Common myeloid progenitor, CD34-positive (primary cell): Measurements from ENCODE around the gene ERCC3.
"Not testable (repeated sequence)": the region's sequence is repeated elsewhere in the genome, so short reads cannot be mapped to it uniquely, and the experiment has no call there.

Experiments used
- CTCF ChIA-PET: fragments of 350-600 bp; sonication (Branson Sonifier 250); formaldehyde crosslinking; loops from one replicate; lab custom pipeline; 2021; ENCODE audit warnings: antibody characterized with exemption; lab: Charles Lee
- POLR2A ChIA-PET: fragments of 350-600 bp; sonication (Branson Sonifier 250); formaldehyde crosslinking; loops from one replicate; lab custom pipeline; 2021; ENCODE audit warnings: antibody characterized with exemption; lab: Charles Lee
- DNase-seq, 3 donors: peaks; one replicate each; pipeline versions ENCODE4 v3.0.0 to v3.0.0-alpha.2; 2013
- H3K27ac ChIP-seq, 2 experiments: 1 replicate in 1 of 2; 2 replicates in 1 of 2; pipeline ENCODE4 v1.7.0; 2013; ENCODE audit warnings: inconsistent platforms in 2 of 2, low read length in 2 of 2, mild to moderate bottlenecking in 2 of 2, low read depth in 1 of 2, moderate library complexity in 1 of 2; ENCODE audit not compliant: severe bottlenecking in 2 of 2, insufficient read depth in 1 of 2, poor library complexity in 1 of 2
- H3K27me3 ChIP-seq, 5 experiments: replicated peaks in 2 of 5; 1 replicate in 3 of 5; 2 replicates in 2 of 5; pipeline versions ENCODE4 v1.6.1 to v1.7.0; 2013; ENCODE audit warnings: low read length in 4 of 5, mild to moderate bottlenecking in 2 of 5, moderate library complexity in 2 of 5, inconsistent platforms in 1 of 5; ENCODE audit not compliant: insufficient read depth in 5 of 5, control insufficient read depth in 4 of 5
- H3K36me3 ChIP-seq, 4 experiments: 1 replicate in 2 of 4; 2 replicates in 2 of 4; pipeline versions ENCODE4 v1.6.1 to v1.7.0; 2013; ENCODE audit warnings: low read length in 3 of 4, control low read depth in 1 of 4, mild to moderate bottlenecking in 1 of 4; ENCODE audit not compliant: control insufficient read depth in 4 of 4, insufficient read depth in 4 of 4
- H3K4me1 ChIP-seq, 4 experiments: 1 replicate in 3 of 4; 2 replicates in 1 of 4; pipeline versions ENCODE4 v1.6.1 to v1.7.1; 2013; ENCODE audit warnings: low read length in 3 of 4, mild to moderate bottlenecking in 3 of 4, control low read depth in 1 of 4, inconsistent platforms in 1 of 4, moderate library complexity in 1 of 4; ENCODE audit not compliant: control insufficient read depth in 4 of 4, insufficient read depth in 4 of 4; ENCODE audit errors: control extremely low read depth in 1 of 4
- H3K4me3 ChIP-seq, 7 experiments: 1 replicate in 4 of 7; 2 replicates in 3 of 7; pipeline versions ENCODE4 v1.5.1 to v1.7.0; 2013; ENCODE audit warnings: mild to moderate bottlenecking in 7 of 7, low read length in 6 of 7, moderate library complexity in 6 of 7, inconsistent platforms in 2 of 7, low read depth in 2 of 7, control low read depth in 1 of 7; ENCODE audit not compliant: insufficient read depth in 4 of 7, control insufficient read depth in 1 of 7; ENCODE audit errors: extremely low read depth in 1 of 7
- H3K9me3 ChIP-seq, 5 experiments: 1 replicate in 4 of 5; 2 replicates in 1 of 5; pipeline versions ENCODE4 v1.6.1 to v1.7.1; 2013; ENCODE audit warnings: low read length in 4 of 5, mild to moderate bottlenecking in 2 of 5, inconsistent platforms in 1 of 5, low read depth in 1 of 5, moderate library complexity in 1 of 5; ENCODE audit not compliant: control insufficient read depth in 4 of 5, insufficient read depth in 2 of 5; ENCODE audit errors: control extremely low read depth in 1 of 5
- WGBS: methylation state at CpG from one replicate; pipeline ENCODE4 v1.1.5; 2013; ENCODE audit not compliant: insufficient coverage; 5-methylcytosine and 5-hydroxymethylcytosine counted together

The ERCC3 gene

GRCh38 chr2:127254386-127254981 is 39.5 kb downstream of the ERCC3 start:
- DNase-seq = no peak
- H3K9me3 ChIP-seq = no peaks in the 10 kb centered on the region
- no peak overlapping the region for H3K27ac ChIP-seq
- H3K4me3 ChIP-seq = no peak overlapping the region
- H3K36me3 ChIP-seq = peaks cover 8 to 35% (median 28%) of the 10 kb centered on the region in 4 experiments
- ChIA-PET POLR2A (no interaction called here), CTCF (no interaction called here)
- 100% methylated on average over 1 of the region's 7 CpGs for WGBS
- H3K4me1 ChIP-seq = peaks cover 0 to 15% (median 0%) of the 10 kb centered on the region in 4 experiments
- H3K27me3 ChIP-seq = no peaks in the 10 kb centered on the region

DNA sequence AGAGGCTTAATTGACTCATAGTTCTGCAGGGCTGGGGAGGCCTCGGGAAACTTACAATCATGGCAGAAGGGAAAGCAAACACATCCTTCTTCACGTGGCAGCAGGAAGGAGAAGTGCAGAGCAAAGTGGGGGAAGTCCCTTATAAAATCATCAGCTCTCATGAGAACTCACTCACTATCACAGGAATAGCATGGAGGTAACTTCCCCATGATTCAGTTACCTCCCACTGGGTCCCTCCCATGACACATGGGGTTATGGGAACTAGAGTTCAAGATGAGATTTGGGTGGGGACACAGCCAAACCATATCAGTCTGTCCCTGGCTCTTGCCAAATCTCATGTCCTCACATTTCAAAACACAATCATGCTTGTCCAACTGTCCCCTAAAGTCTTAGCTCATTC is 52.8 kb downstream of the ERCC3 start:
- H3K27me3 ChIP-seq, H3K27ac ChIP-seq, H3K4me3 ChIP-seq, H3K4me1 ChIP-seq, CTCF ChIA-PET, H3K36me3 ChIP-seq: not testable (repeated sequence)
- peak in 1 of 3 donors; percentile 26 for DNase-seq
- WGBS = 83% methylated on average over 1 of the region's 2 CpGs
- H3K9me3 ChIP-seq = peaks cover 2 to 21% (median 7%) of the 10 kb centered on the region in 5 experiments
- POLR2A ChIA-PET = interaction anchor here (0.6 kb wide), 1 partner anchor 596 kb away, joined by 5 read pairs; no protein-coding TSS in a partner anchor

GRCh38 chr2:127239395-127239794 is 54.5 kb downstream of the ERCC3 start:
- Histone ChIP-seq H3K9me3 (peaks cover 2 to 21% (median 7%) of the 10 kb centered on the region in 5 experiments), H3K4me3 (no peak overlapping the region), H3K27me3 (no peaks in the 10 kb centered on the region), H3K27ac (no peak overlapping the region), H3K4me1 (no peaks in the 10 kb centered on the region), H3K36me3 (no peaks in the 10 kb centered on the region)
- no peak for DNase-seq
- WGBS = 100% methylated on average over 1 of the region's 1 CpG
- CTCF ChIA-PET = no interaction called here
- POLR2A ChIA-PET = no interaction called here

GRCh38 chr2:127237768-127238167 is 56.2 kb downstream of the ERCC3 start:
- H3K9me3 ChIP-seq = peaks cover 2 to 21% (median 7%) of the 10 kb centered on the region in 5 experiments
- POLR2A ChIA-PET, DNase-seq, H3K36me3 ChIP-seq, H3K27ac ChIP-seq, CTCF ChIA-PET, H3K4me3 ChIP-seq, H3K4me1 ChIP-seq, H3K27me3 ChIP-seq: not testable (repeated sequence)
- WGBS = 73% methylated on average over 2 of the region's 2 CpGs

DNA sequence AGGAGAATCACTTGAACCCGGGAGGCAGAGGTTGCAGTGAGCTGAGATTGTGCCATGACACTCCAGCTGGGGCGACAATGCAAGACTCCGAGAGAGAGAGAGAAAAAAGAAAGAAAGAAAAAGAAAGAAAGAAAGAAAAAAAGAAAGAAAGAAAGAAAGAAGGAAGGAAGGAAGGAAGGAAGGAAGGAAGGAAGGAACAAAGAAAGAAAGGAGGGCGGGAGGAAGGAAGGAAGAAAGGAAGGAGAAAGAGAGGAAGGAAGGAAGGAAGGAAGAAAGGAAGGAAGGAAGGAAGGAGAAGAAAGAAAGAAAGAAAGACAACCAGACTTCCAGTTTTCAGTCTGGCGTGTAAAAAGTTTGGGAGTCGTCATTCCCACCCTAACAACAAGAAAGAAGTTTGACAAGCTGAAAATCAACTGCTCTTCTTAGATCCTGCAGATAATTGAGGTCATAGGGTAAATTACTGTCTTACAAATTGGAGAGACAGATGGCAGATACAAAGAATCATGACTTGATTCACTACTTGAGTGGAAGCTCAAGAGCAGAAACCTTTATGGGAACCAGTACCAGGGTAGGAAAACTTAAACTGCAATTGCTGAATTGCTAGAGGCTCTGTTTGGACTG is 58.8 kb downstream of the ERCC3 start:
- ChIA-PET CTCF (no interaction called here), POLR2A (no interaction called here)
- 88% methylated on average over 5 of the region's 6 CpGs for WGBS
- Histone ChIP-seq H3K9me3 (peaks cover 0 to 6% (median 2%) of the 10 kb centered on the region in 5 experiments), H3K36me3 (no peaks in the 10 kb centered on the region), H3K27ac (no peak overlapping the region), H3K4me1 (no peaks in the 10 kb centered on the region), H3K4me3 (no peak overlapping the region), H3K27me3 (no peaks in the 10 kb centered on the region)
- no peak for DNase-seq

DNA sequence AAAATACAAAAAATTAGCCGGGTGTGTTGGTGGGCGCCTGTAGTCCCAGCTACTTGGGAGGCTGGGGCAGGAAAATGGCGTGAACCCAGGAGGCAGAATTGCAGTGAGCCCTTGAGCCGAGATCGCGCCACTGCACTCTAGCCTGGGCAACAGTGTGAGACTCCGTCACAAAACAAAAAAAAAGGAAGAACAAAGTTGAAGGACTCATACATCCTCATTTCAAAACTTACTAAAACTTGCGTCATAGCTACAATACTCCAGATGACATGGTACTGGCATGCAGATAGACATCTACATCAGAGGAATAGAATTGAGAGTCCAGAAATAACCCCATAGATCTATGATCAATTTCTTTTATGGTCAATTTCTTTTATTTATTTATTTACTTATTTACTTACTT is 60.2 kb downstream of the ERCC3 start:
- Histone ChIP-seq H3K27me3 (no peaks in the 10 kb centered on the region), H3K36me3 (no peaks in the 10 kb centered on the region), H3K27ac (no peak overlapping the region), H3K4me1 (no peaks in the 10 kb centered on the region), H3K9me3 (peaks cover 0 to 6% (median 0%) of the 10 kb centered on the region in 5 experiments), H3K4me3 (no peak overlapping the region)
- no peak for DNase-seq
- ChIA-PET CTCF (interaction anchor here (1.2 kb wide), 2 partner anchors 11 to 102 kb away, joined by 3 to 4 read pairs; no protein-coding TSS in a partner anchor), POLR2A (no interaction called here)
- WGBS = 100% methylated on average over 5 of the region's 8 CpGs

DNA sequence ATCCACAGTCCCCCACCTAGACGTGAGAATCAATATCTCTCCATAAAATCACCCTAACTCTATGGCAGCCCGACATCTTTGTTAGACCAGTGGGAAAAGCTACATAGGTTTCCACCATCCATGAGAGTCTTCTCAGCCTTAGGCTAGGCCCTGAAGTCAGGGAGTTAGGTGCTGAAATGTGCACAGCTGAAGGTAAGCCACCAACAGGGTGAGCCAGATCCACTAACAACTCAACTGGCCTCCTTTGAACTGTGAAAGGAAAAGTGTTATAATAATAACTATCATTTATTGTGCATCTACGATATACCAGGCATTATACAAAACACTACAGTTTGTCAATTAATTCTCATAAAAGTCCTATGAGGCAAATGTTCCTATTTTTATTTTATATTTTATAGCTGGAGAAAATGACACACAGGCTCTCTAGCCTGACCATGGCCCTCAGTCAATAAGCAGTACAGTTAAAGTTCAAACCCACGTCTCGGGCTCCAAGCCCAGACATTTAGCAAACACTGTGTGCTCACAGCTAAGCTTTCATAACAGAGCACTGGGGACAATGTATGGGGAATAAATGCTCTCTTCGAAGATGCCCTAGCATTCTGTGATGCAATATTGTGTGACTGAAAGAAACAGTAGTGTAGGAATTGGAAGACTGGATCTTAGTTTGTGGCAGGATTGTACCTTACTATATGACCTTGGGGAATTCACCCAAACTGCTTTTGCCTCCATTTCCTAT is 62.6 kb downstream of the ERCC3 start:
- POLR2A ChIA-PET = no interaction called here
- WGBS = 100% methylated on average over 5 of the region's 6 CpGs
- Histone ChIP-seq H3K27me3 (peaks cover 0 to 10% (median 3%) of the 10 kb centered on the region in 5 experiments), H3K4me3 (no peak overlapping the region), H3K9me3 (peaks cover 0 to 6% (median 2%) of the 10 kb centered on the region in 5 experiments), H3K36me3 (no peaks in the 10 kb centered on the region), H3K4me1 (peaks cover 0 to 2% (median under 1%) of the 10 kb centered on the region in 4 experiments), H3K27ac (no peak overlapping the region)
- CTCF ChIA-PET = no interaction called here
- no peak for DNase-seq
